Natural killer cell treated with Interleukin-12 subunit alpha and Interleukin-12 subunit beta and Interleukin-15 and Interleukin-18, amount 100 ng/mL, for 72 hours (primary cell): ENCODE data around the gene DMBT1. TPM values are rescaled to one million over a fixed set of nuclear protein-coding genes. Genes with fewer than 3 reads are reported as not detected.

ENCODE experiments used
- ATAC-seq, 2 donors: fragments of 150-1000 bp; cut with Tn5 transposase in 1 of 2; sonication (Bioruptor Pico), chemical (Tn5 transposase) in 1 of 2; 2 replicates each; pipeline ENCODE4 v1.10.0; 2021
- DNase-seq: peaks from one replicate; pipeline ENCODE4 v3.0.0; 2022; ENCODE audit warnings: low spot score
- H3K27ac Mint-ChIP-seq, 2 donors: 1 replicate in 1 of 2; 2 replicates in 1 of 2; pipeline ENCODE4 v1.8.0; 2022; ENCODE audit warnings: mixed read lengths in 2 of 2, mild to moderate bottlenecking in 1 of 2, moderate library complexity in 1 of 2
- H3K27me3 Mint-ChIP-seq, 2 donors: 1 replicate in 1 of 2; 2 replicates in 1 of 2; pipeline ENCODE4 v1.8.0; 2022; ENCODE audit warnings: mixed read lengths in 2 of 2
- H3K36me3 Mint-ChIP-seq: one replicate; pipeline ENCODE4 v1.8.0; 2022; ENCODE audit warnings: mixed read lengths
- H3K4me1 Mint-ChIP-seq, 2 donors: 1 replicate in 1 of 2; 2 replicates in 1 of 2; pipeline ENCODE4 v1.8.0; 2022; ENCODE audit warnings: low read depth in 2 of 2, mixed read lengths in 2 of 2, mild to moderate bottlenecking in 1 of 2
- H3K4me3 Mint-ChIP-seq: one replicate; pipeline ENCODE4 v1.8.0; 2022; ENCODE audit warnings: mixed read lengths
- H3K9me3 Mint-ChIP-seq: 2 replicates; pipeline ENCODE4 v1.8.0; 2022; ENCODE audit warnings: mixed read lengths
- total RNA-seq, 2 donors: library from RNA; stranded (reverse); gene quantifications; one replicate each; pipeline ENCODE4 v1.2.3, GENCODE V29; 2022

Gene DMBT1
- total RNA-seq, 2 donors from 2014 or later, result not detected

GRCh38 chr10:122665329-122665860, 104.8 kb downstream of the DMBT1 start:
- Mint-ChIP-seq H3K27ac (no peak overlapping the region), H3K4me1 (no peaks in the 10 kb centered on the region), H3K27me3 (peaks cover 13 to 43% of the 10 kb centered on the region in 2 donors), H3K4me3 (no peak overlapping the region), H3K9me3 (no peaks in the 10 kb centered on the region), H3K36me3 (no peaks in the 10 kb centered on the region)
- no peak for ATAC-seq
- DNase-seq, result no peak

GRCh38 chr10:122665946-122666345, 105.4 kb downstream of the DMBT1 start:
- no peak for ATAC-seq
- Mint-ChIP-seq H3K27me3 (peaks cover 13 to 49% of the 10 kb centered on the region in 2 donors), H3K27ac (no peak overlapping the region), H3K4me1 (no peaks in the 10 kb centered on the region), H3K36me3 (no peaks in the 10 kb centered on the region), H3K4me3 (no peak overlapping the region), H3K9me3 (no peaks in the 10 kb centered on the region)
- no peak for DNase-seq

DNA sequence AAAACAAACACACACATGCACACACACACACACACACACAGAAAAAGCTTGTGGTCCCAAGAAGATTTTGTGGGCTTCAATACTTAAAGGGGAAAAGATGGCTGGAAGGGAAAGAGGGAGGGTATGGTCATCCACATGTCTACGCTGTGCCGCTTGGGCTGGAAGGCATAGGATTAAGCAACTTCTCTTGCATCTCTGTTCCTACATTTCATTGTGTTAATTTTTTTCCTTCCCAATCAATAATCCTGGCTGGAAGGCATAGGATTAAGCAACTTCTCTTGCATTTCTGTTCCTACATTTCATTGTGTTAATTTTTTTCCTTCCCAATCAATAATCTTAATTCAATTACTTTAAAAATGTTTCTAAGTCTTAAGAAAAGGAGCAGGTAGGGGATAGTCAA, 108.5 kb downstream of the DMBT1 start:
- Mint-ChIP-seq H3K9me3 (no peaks in the 10 kb centered on the region), H3K27ac (no peak overlapping the region), H3K4me1 (no peaks in the 10 kb centered on the region)

GRCh38 chr10:122669842-122670241, 109.3 kb downstream of the DMBT1 start:
- H3K27ac Mint-ChIP-seq, result no peak overlapping the region
- peaks cover 9 to 44% of the 10 kb centered on the region in 2 donors for H3K27me3 Mint-ChIP-seq
- no peak for DNase-seq
- H3K9me3 Mint-ChIP-seq, result no peaks in the 10 kb centered on the region
- no peak for ATAC-seq
- no peak overlapping the region for H3K4me3 Mint-ChIP-seq
- H3K4me1 Mint-ChIP-seq, result no peaks in the 10 kb centered on the region
- no peaks in the 10 kb centered on the region for H3K36me3 Mint-ChIP-seq

More for the DNA sequence above, 108.5 kb downstream of the DMBT1 start:
- DNase-seq, result no peak
- Mint-ChIP-seq H3K27me3 (peaks cover 11 to 44% of the 10 kb centered on the region in 2 donors), H3K4me3 (no peak overlapping the region), H3K36me3 (no peaks in the 10 kb centered on the region)
- no peak for ATAC-seq

DNA sequence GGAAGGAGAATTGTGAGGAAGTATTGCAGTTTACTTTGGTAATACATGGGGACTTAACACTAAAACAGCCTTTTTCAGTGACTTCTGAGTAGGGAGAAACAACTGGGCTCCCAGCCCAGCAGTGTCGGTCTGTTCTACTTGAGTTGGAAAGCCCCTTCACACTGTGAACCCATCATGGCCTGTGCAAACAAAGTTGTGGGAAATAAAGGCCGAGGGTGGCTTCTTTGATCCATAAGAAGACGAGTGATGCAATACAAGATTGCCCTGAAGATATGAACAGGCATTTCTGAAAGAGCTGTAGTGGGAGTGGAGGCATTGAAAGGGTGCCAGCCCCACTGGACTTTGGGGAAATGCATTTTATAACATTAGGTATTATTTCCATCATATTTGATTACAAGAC, 110.8 kb downstream of the DMBT1 start:
- no peaks in the 10 kb centered on the region for H3K36me3 Mint-ChIP-seq
- no peak for ATAC-seq
- no peaks in the 10 kb centered on the region for H3K9me3 Mint-ChIP-seq
- no peak overlapping the region for H3K4me3 Mint-ChIP-seq
- H3K27ac Mint-ChIP-seq, result no peak overlapping the region
- no peaks in the 10 kb centered on the region for H3K4me1 Mint-ChIP-seq
- no peak for DNase-seq
- H3K27me3 Mint-ChIP-seq, result peaks cover 9 to 38% of the 10 kb centered on the region in 2 donors

DNA sequence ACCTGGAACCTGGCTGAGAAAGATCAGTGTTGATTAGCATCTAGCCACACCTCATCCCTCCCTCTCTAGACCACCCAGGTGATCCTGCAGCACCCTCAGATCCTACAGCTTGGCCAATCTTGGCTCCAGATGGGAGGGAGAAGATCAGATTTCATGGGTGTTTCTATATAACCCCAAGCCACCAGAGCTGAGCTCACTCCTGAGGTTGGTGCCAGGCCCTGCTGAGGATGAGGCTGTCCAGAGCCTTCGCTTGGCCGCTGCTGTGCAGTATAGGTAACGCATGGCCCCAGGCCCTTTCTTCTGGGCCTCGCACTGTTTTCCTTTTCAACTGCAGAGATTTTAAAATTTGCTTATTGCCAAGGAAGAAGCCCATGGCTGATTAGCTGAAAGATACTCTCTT, 112.1 kb downstream of the DMBT1 start:
- H3K27ac Mint-ChIP-seq, result no peak overlapping the region
- H3K36me3 Mint-ChIP-seq, result no peaks in the 10 kb centered on the region

GRCh38 chr10:122673269-122673668, 112.7 kb downstream of the DMBT1 start:
- Mint-ChIP-seq H3K4me3 (no peak overlapping the region), H3K9me3 (no peaks in the 10 kb centered on the region), H3K4me1 (no peaks in the 10 kb centered on the region), H3K36me3 (no peaks in the 10 kb centered on the region), H3K27me3 (peaks cover 12 to 33% of the 10 kb centered on the region in 2 donors), H3K27ac (no peak overlapping the region)
- DNase-seq (no peak), ATAC-seq (no peak)

More for the DNA sequence above, 112.1 kb downstream of the DMBT1 start:
- ATAC-seq (no peak), DNase-seq (no peak)
- Mint-ChIP-seq H3K9me3 (no peaks in the 10 kb centered on the region), H3K4me3 (no peak overlapping the region), H3K4me1 (no peaks in the 10 kb centered on the region), H3K27me3 (peaks cover 14 to 37% of the 10 kb centered on the region in 2 donors)

DNA sequence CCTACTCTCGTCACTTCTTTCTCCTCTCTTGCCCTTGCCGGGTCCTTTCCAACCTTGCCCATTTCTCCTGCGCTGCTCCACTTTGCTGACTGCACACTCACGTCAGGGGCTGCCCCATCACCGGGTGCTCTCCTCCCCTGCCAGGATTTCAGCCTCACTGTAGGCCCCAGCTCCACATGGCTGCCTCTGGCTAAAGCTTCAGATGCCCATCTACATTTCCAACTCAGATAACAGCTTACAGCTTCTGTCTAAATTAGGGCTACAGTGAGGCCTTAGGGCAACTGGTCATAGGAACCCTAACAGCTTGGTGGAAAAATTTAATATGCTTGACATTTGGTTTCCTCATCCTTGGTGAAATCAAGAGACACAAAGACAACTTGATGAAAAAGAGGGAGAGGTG, 113.2 kb downstream of the DMBT1 start:
- no peak for ATAC-seq
- DNase-seq, result no peak
- Mint-ChIP-seq H3K4me1 (no peaks in the 10 kb centered on the region), H3K27ac (no peak overlapping the region), H3K36me3 (no peaks in the 10 kb centered on the region), H3K27me3 (peaks cover 14 to 33% of the 10 kb centered on the region in 2 donors), H3K9me3 (no peaks in the 10 kb centered on the region), H3K4me3 (no peak overlapping the region)

DNA sequence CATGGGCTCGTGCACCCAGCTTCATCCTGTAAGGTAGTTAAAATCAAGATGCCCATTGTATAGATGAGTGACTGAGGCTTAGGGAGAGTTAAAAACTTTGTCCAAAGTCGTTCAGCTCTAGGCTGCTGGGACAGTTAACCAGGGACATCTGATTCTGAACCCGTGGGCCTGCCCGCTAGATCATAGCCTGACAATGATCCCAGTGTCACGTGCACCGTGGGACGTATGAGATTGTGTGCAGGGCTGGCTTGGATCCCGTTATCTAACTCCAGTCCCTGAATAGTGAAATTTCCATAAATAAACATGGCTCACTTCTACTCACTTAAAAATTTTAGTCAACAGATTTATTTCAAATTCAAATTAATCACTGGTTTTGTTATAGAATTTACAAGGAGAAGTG, 114.2 kb downstream of the DMBT1 start:
- Mint-ChIP-seq H3K4me3 (no peak overlapping the region), H3K9me3 (no peaks in the 10 kb centered on the region), H3K4me1 (no peaks in the 10 kb centered on the region), H3K27me3 (peaks cover 18 to 33% of the 10 kb centered on the region in 2 donors), H3K36me3 (no peaks in the 10 kb centered on the region), H3K27ac (no peak overlapping the region)
- DNase-seq, result no peak
- no peak for ATAC-seq

GRCh38 chr10:122675278-122675677, 114.7 kb downstream of the DMBT1 start:
- Mint-ChIP-seq H3K9me3 (no peaks in the 10 kb centered on the region), H3K36me3 (no peaks in the 10 kb centered on the region), H3K4me1 (no peaks in the 10 kb centered on the region), H3K27me3 (peaks cover 18 to 33% of the 10 kb centered on the region in 2 donors), H3K4me3 (no peak overlapping the region), H3K27ac (no peak overlapping the region)
- DNase-seq, result no peak
- ATAC-seq, result no peak

GRCh38 chr10:122678266-122678665, 117.7 kb downstream of the DMBT1 start:
- H3K4me1 Mint-ChIP-seq, result no peaks in the 10 kb centered on the region
- no peaks in the 10 kb centered on the region for H3K36me3 Mint-ChIP-seq
- ATAC-seq (no peak), DNase-seq (no peak)
- no peaks in the 10 kb centered on the region for H3K9me3 Mint-ChIP-seq
- H3K4me3 Mint-ChIP-seq, result no peak overlapping the region
- peaks cover 18 to 23% of the 10 kb centered on the region in 2 donors for H3K27me3 Mint-ChIP-seq
- H3K27ac Mint-ChIP-seq, result no peak overlapping the region

- DNase-seq (no peak), ATAC-seq (no peak)
- Mint-ChIP-seq H3K4me1 (no peaks in the 10 kb centered on the region), H3K9me3 (no peaks in the 10 kb centered on the region), H3K36me3 (no peaks in the 10 kb centered on the region), H3K4me3 (no peak overlapping the region), H3K27ac (no peak overlapping the region), H3K27me3 (peaks cover 19 to 20% of the 10 kb centered on the region in 2 donors)
Observed at GRCh38 chr10:122682522-122682921, 122.0 kb downstream of the DMBT1 start.

DNA sequence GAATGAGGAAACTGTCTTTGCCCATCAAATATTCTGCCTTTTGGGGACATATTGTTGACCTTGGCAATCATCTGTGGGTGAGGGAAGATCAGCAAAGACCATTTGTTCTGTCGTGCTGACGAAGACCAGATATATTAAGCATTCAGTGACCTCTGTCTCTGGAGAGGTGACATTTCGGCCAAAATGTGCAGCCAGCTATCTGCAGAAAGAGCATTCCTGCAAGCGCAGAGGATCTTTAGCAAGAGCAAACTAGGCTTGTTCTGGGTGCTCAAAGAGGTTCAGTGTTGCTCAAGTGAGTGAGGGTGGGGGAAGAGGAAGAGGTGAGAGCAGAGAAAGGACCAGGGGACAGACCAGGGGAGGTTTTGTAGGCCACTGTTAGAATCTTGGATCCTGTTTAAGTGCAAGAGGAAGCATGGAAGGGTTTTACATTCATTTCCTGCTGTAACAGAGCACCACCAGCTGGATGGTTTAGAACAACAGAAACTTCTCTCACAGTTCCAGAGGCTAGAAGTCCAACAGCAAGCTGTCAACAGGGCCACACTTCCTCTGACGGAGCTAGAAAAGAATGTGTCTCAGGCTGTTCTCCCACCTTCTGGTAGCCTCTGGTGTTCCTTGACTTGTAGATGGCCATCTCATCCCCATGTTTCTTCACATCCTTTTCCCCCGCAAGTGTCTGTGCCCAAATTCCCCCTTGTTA, 127.9 kb downstream of the DMBT1 start:
- no peak for ATAC-seq
- Mint-ChIP-seq H3K27ac (no peak overlapping the region), H3K9me3 (no peaks in the 10 kb centered on the region), H3K36me3 (no peaks in the 10 kb centered on the region), H3K27me3 (peaks cover 26 to 54% of the 10 kb centered on the region in 2 donors), H3K4me3 (no peak overlapping the region), H3K4me1 (no peaks in the 10 kb centered on the region)
- DNase-seq, result no peak

DNA sequence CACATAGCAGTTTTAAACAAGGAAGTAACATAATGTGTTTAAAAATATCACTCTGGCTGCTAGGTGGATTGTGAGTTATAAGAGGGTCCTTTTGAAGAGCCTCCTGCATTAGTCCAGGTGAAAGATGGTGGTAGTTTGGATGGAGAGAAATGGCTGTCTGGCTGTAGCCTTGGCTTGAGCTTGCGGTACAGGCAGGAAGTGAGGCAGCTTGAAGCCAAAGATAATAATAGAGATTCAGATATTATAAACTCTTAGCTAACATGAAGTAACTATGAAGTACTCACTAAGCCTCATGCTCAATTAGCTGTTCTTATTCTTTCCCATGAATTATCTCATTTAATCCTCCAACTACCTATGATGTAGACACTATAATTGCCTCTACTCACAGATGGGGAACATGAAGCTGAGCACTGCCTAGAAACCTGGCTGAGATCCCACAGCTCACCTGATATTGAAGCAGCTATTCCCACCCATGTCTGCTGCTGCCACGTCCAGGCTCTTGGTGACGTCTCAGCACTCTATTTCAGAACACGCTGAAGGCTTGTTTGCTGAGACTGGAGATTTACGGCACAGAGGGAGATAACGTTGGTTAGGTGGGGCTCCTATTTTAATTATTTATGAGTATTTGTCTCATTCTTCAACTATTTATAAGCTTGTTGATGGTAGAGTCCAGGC, 128.7 kb downstream of the DMBT1 start:
- H3K4me1 Mint-ChIP-seq, result no peaks in the 10 kb centered on the region
- H3K27ac Mint-ChIP-seq, result no peak overlapping the region
- no peak overlapping the region for H3K4me3 Mint-ChIP-seq
- peaks cover 23 to 52% of the 10 kb centered on the region in 2 donors for H3K27me3 Mint-ChIP-seq
- no peaks in the 10 kb centered on the region for H3K9me3 Mint-ChIP-seq
- no peaks in the 10 kb centered on the region for H3K36me3 Mint-ChIP-seq
- ATAC-seq (no peak), DNase-seq (no peak)
